Upper lobe of right lung (tissue), 1 donor: Measurements from ENCODE around the gene CCDC88B. TPM values are rescaled to one million over a fixed set of nuclear protein-coding genes. Genes with fewer than 3 reads are reported as not detected.
A peak's percentile ranks its signal among the peaks of the same experiment; 100 is the strongest.

Source experiments
- ATAC-seq: fragments of 200-7000 bp; cut with Tn5 transposase; one replicate; pipeline ENCODE4 v1.9.1; 2020; ENCODE audit warnings: mild to moderate bottlenecking, moderate library complexity
- DNase-seq: peaks from one replicate; pipeline ENCODE4 v3.0.0-alpha.2; 2020
- H3K27ac ChIP-seq: fragments of 200-600 bp; one replicate; pipeline ENCODE4 v1.8.0; 2022
- H3K27me3 ChIP-seq: fragments of 200-600 bp; one replicate; pipeline ENCODE4 v1.8.0; 2022; ENCODE audit warnings: mild to moderate bottlenecking
- H3K36me3 ChIP-seq: fragments of 200-600 bp; one replicate; pipeline ENCODE4 v1.8.0; 2022
- H3K4me1 ChIP-seq: fragments of 200-600 bp; one replicate; pipeline ENCODE4 v1.8.0; 2022
- H3K4me3 ChIP-seq: fragments of 200-600 bp; one replicate; pipeline ENCODE4 v1.8.0; 2022; ENCODE audit warnings: mild to moderate bottlenecking
- H3K9me3 ChIP-seq: fragments of 200-600 bp; one replicate; pipeline ENCODE4 v1.8.0; 2022
- intact Hi-C: fragments of 100-400 bp; cut with DNase I; formaldehyde crosslinking; loops from one replicate; pipeline ENCODE4 v1.11.0; 2022
- total RNA-seq: library from RNA; stranded (reverse); fragmentation: NEBNext Ultra II Directional; extraction: Animal tissue kit (Norgen Biotek cat#: 25700); gene quantifications from one replicate; pipeline ENCODE4 v1.2.1, GENCODE V29; 2021
- TF ChIP-seq, protein P1 (sequence below): fragments of 200-600 bp; IDR thresholded peaks from one replicate; pipeline ENCODE4 v1.8.0; 2022; ENCODE audit warnings: antibody characterized with exemption
- donor health status: DM: no; HTN: yes; CAD: no; lungs with severe emphysema.

CCDC88B gene
- total RNA-seq, 1 donor from 2014 or later: 20.7 TPM

- ATAC-seq (no peak), DNase-seq (no peak)
- H3K27me3 ChIP-seq: peaks cover 17% of the 10 kb centered on the region
- peak overlapping the region; percentile 70 for H3K4me3 ChIP-seq
- peaks cover 36% of the 10 kb centered on the region for H3K4me1 ChIP-seq
- no peaks in the 10 kb centered on the region for H3K9me3 ChIP-seq
- TF ChIP-seq, protein P1, sequence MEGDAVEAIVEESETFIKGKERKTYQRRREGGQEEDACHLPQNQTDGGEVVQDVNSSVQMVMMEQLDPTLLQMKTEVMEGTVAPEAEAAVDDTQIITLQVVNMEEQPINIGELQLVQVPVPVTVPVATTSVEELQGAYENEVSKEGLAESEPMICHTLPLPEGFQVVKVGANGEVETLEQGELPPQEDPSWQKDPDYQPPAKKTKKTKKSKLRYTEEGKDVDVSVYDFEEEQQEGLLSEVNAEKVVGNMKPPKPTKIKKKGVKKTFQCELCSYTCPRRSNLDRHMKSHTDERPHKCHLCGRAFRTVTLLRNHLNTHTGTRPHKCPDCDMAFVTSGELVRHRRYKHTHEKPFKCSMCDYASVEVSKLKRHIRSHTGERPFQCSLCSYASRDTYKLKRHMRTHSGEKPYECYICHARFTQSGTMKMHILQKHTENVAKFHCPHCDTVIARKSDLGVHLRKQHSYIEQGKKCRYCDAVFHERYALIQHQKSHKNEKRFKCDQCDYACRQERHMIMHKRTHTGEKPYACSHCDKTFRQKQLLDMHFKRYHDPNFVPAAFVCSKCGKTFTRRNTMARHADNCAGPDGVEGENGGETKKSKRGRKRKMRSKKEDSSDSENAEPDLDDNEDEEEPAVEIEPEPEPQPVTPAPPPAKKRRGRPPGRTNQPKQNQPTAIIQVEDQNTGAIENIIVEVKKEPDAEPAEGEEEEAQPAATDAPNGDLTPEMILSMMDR: no peak
- H3K27ac ChIP-seq: peak overlapping the region; percentile 94
- intact Hi-C loops: loop anchor here (5.0 kb wide), 1 partner anchor 102 kb away; no protein-coding TSS in a partner anchor
- peaks cover 7% of the 10 kb centered on the region for H3K36me3 ChIP-seq
Observed at GRCh38 chr11:64304032-64304315, 36.0 kb upstream of the CCDC88B start.

- ATAC-seq (peak; percentile 59), DNase-seq (peak; percentile 97)
- H3K27ac ChIP-seq: peak overlapping the region; percentile 94
- H3K4me1 ChIP-seq: peaks cover 31% of the 10 kb centered on the region
- TF ChIP-seq, protein P1: peak; percentile 92
- H3K27me3 ChIP-seq: peaks cover 13% of the 10 kb centered on the region
- H3K9me3 ChIP-seq: no peaks in the 10 kb centered on the region
- peak overlapping the region; percentile 70 for H3K4me3 ChIP-seq
- intact Hi-C loops: loop anchor here (5.0 kb wide), 1 partner anchor 102 kb away; no protein-coding TSS in a partner anchor
- H3K36me3 ChIP-seq: peaks cover 7% of the 10 kb centered on the region
Observed at GRCh38 chr11:64304316-64305072, 35.5 kb upstream of the CCDC88B start.

- Histone ChIP-seq H3K27ac (peak within 1 kb of the TSS; percentile 94), H3K36me3 (peaks cover 7% of the 10 kb centered on the region), H3K4me1 (peaks cover 24% of the 10 kb centered on the region), H3K9me3 (no peaks in the 10 kb centered on the region), H3K27me3 (peaks cover 6% of the 10 kb centered on the region), H3K4me3 (peak within 1 kb of the TSS; percentile 70)
- ATAC-seq (peak; percentile 91), DNase-seq (peak; percentile 100)
- TF ChIP-seq, protein P1: no peak
- intact Hi-C loops: no loop called here
Observed at GRCh38 chr11:64305075-64305690, 34.8 kb upstream of the CCDC88B start, which contains the start of gene ESRRA. Gene ESRRA, plus strand, starts transcription at chr11:64305524. Its CDS starts 1,656 bp downstream, at chr11:64307180.

DNA sequence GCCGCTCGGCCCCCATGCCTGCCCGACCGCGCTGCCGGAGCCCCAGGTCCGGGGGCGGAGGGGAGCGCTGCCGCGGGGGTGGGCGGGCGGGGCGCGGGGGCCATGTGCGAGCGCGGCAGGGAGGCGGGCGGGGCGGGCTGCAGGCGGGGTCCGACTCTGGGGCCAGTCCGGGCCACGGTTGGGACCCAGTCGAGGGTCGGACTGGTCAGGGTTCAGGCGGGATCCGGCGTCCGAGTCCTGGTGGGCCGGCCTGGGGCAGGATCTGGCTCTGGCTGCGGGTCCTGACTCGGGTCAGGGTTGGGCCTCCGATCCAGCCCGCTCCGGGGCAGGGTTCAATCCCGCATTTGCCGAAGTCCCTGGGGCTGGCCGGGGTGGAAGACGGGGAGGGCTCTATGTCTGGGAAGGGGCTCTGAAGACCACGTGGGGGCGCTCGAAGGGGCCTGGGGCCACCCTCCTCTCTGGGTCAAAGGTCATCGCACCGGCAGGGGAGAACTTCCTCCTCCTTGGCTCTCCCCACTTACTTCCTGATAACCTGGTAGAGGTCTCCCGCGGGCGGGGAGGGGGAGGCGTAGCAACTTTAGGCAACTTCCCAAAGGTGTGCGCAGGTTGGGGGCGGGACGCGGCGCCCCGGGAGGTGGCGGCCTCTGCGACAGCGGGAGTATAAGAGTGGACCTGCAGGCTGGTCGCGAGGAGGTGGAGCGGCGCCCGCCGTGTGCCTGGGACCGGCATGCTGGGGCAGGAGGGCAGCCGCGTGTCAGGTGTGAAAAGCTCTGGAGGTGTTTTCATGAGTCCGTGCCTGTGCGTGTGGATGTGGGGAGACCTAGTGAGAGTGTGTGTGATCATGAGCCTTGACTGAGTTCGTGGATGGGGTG, 34.1 kb upstream of the CCDC88B start:
- no peaks in the 10 kb centered on the region for H3K27me3 ChIP-seq
- peak overlapping the region; percentile 70 for H3K4me3 ChIP-seq
- TF ChIP-seq, protein P1: peak; percentile 35
- no peaks in the 10 kb centered on the region for H3K9me3 ChIP-seq
- intact Hi-C loops: no loop called here
- peaks cover 7% of the 10 kb centered on the region for H3K36me3 ChIP-seq
- peak overlapping the region; percentile 85 for H3K27ac ChIP-seq
- H3K4me1 ChIP-seq: peaks cover 18% of the 10 kb centered on the region
- ATAC-seq (peak; percentile 46), DNase-seq (peak; percentile 91)

- H3K9me3 ChIP-seq: no peaks in the 10 kb centered on the region
- no peak for DNase-seq
- intact Hi-C loops: no loop called here
- H3K27ac ChIP-seq: peak overlapping the region; percentile 85
- ATAC-seq: no peak
- H3K27me3 ChIP-seq: no peaks in the 10 kb centered on the region
- peaks cover 18% of the 10 kb centered on the region for H3K4me1 ChIP-seq
- peaks cover 7% of the 10 kb centered on the region for H3K36me3 ChIP-seq
- H3K4me3 ChIP-seq: peak overlapping the region; percentile 70
- TF ChIP-seq, protein P1: no peak
Observed at GRCh38 chr11:64306563-64306875, 33.5 kb upstream of the CCDC88B start.
